ENCODE data around the gene INPP5B.
"Not testable (repeated sequence)": the region's sequence is repeated elsewhere in the genome, so short reads cannot be mapped to it uniquely, and the experiment has no call there.

Gene INPP5B

GRCh38 chr1:37946703-37947360 is at the start of gene INPP5B:
Gene INPP5B (minus strand): TSS chr1:37947053. CDS start chr1:37946308, 745 bp downstream.
- peak; percentile 76 to 79 for DNase-seq

GRCh38 chr1:37995751-37996345 is 49.0 kb upstream of the INPP5B start:
- DNase-seq, result no peak

GRCh38 chr1:37994886-37995566 is 48.2 kb upstream of the INPP5B start:
- peak in 1 of 2 donors; percentile 29 for DNase-seq

- peak in 1 of 2 donors; percentile 47 for DNase-seq
These were observed 42.6 kb upstream of the INPP5B start for GRCh38 chr1:37989361-37989930.

- no peak for DNase-seq
These were observed 40.8 kb upstream of the INPP5B start for GRCh38 chr1:37987679-37988078.

GRCh38 chr1:37983546-37983945 is 36.7 kb upstream of the INPP5B start:
- no peak for DNase-seq

GRCh38 chr1:37978541-37978940 is 31.7 kb upstream of the INPP5B start:
- DNase-seq, result no peak

- DNase-seq, result peak; percentile 13 to 44
These were observed 28.2 kb upstream of the INPP5B start for GRCh38 chr1:37975083-37975482.

- no peak for DNase-seq
These were observed 27.7 kb upstream of the INPP5B start for GRCh38 chr1:37974567-37974966.

GRCh38 chr1:37973684-37974083 is 26.8 kb upstream of the INPP5B start:
- DNase-seq, result not testable (repeated sequence)

GRCh38 chr1:37965301-37965700 is 18.4 kb upstream of the INPP5B start:
- no peak for DNase-seq

GRCh38 chr1:37964106-37964505 is 17.3 kb upstream of the INPP5B start:
- peak in 1 of 2 donors; percentile 9 for DNase-seq

- no peak for DNase-seq
These were observed 11.8 kb upstream of the INPP5B start for GRCh38 chr1:37958690-37959089.

GRCh38 chr1:37955685-37956084 is 8.8 kb upstream of the INPP5B start:
- no peak for DNase-seq

- no peak for DNase-seq
These were observed 7.6 kb upstream of the INPP5B start for GRCh38 chr1:37954316-37954971.

GRCh38 chr1:37952738-37953137 is 5.9 kb upstream of the INPP5B start:
- DNase-seq, result no peak

GRCh38 chr1:37951783-37952624 is 5.2 kb upstream of the INPP5B start:
- DNase-seq, result no peak

- DNase-seq, result no peak
These were observed 4.4 kb upstream of the INPP5B start for GRCh38 chr1:37951041-37951782.

GRCh38 chr1:37949524-37950152 is 2.8 kb upstream of the INPP5B start:
- DNase-seq, result no peak

- DNase-seq, result no peak
These were observed 2.0 kb upstream of the INPP5B start for GRCh38 chr1:37948841-37949240.

- peak in 1 of 2 donors; percentile 23 for DNase-seq
These were observed 1.3 kb upstream of the INPP5B start for GRCh38 chr1:37948166-37948565.
